Adrenal gland (tissue), 12 donors: ENCODE results near the gene ACSF2. TPM values are rescaled to one million over a fixed set of nuclear protein-coding genes. Genes with fewer than 3 reads are reported as not detected.
A peak's percentile ranks its signal among the peaks of the same experiment; 100 is the strongest.

Experiments used
- DNase-seq, 7 donors: peaks; one replicate each; pipeline ENCODE4 v3.0.0-alpha.2; 2019 to 2020
- H3K27ac ChIP-seq, 5 donors: fragments of 200-600 bp; sonication (generic) in 4 of 5; 1 replicate in 3 of 5; 2 replicates in 2 of 5; pipeline versions ENCODE4 v1.5.1 to v1.8.0; 2016 to 2020; ENCODE audit warnings: mild to moderate bottlenecking in 1 of 5
- H3K27me3 ChIP-seq: fragments of 200-600 bp; 2 replicates; pipeline ENCODE4 v1.8.0; 2021
- H3K36me3 ChIP-seq, 2 donors: fragments of 200-600 bp; replicated peaks in 1 of 2; 1 replicate in 1 of 2; 2 replicates in 1 of 2; pipeline versions ENCODE4 v1.5.1 to v1.8.0; 2018 to 2022
- H3K4me1 ChIP-seq, 2 donors: fragments of 200-600 bp; replicated peaks in 1 of 2; 1 replicate in 1 of 2; 2 replicates in 1 of 2; pipeline versions ENCODE4 v1.5.1 to v1.8.0; 2018 to 2021
- H3K4me3 ChIP-seq, 4 donors: fragments of 200-600 bp; sonication (generic) in 3 of 4; one replicate each; pipeline ENCODE4 v1.5.1; 2016 to 2018
- H3K9me3 ChIP-seq, 3 donors: fragments of 200-600 bp; sonication (generic) in 1 of 3; replicated peaks in 1 of 3; 1 replicate in 2 of 3; 2 replicates in 1 of 3; pipeline versions ENCODE4 v1.5.1 to v1.8.0; 2016 to 2021
- POLR2A ChIP-seq, 2 donors: fragments of 450-650 bp; IDR thresholded peaks; one replicate each; pipeline ENCODE4 v1.6.1; 2017; ENCODE audit warnings: antibody characterized with exemption in 2 of 2, mild to moderate bottlenecking in 2 of 2, moderate library complexity in 1 of 2
- WGBS, 4 donors: extraction: QIAGEN DNeasy Blood & Tissue Kit in 2 of 4; methylation state at CpG; one replicate each; pipeline versions ENCODE4 v1.1.5 to v1.1.7; 2013 to 2017; 5-methylcytosine and 5-hydroxymethylcytosine counted together
- intact Hi-C, 2 donors: fragments of 100-400 bp; cut with DNase I; formaldehyde crosslinking; loops; one replicate each; pipeline versions ENCODE4 v1.14.1 to v1.15.0; 2022 to 2023
- polyA plus RNA-seq, 3 donors: library from polyadenylated mRNA; stranded (reverse); fragments of 200-250 nt in 2 of 3; fragments of 350-450 nt in 1 of 3; fragmentation: Illumina TruSeq in 1 of 3; extraction: RNeasy Lipid Tissue Mini Kit (QIAGEN cat#74804) in 1 of 3; gene quantifications; one replicate each; pipeline ENCODE4 v1.2.3, GENCODE V29; 2013 to 2014
- total RNA-seq, 9 donors: library from RNA; depleted of rRNA in 4 of 9; stranded (reverse); fragments of >200 nt in 4 of 9; fragments of 120-200 nt in 1 of 9; fragmentation: NEBNext Ultra II Directional in 1 of 9; extraction: Animal tissue kit (Norgen Biotek cat#: 25700) in 1 of 9; gene quantifications; one replicate each; pipeline versions ENCODE4 v1.1.0 to v1.2.4, GENCODE V29; 2013 to 2023
- TF ChIP-seq, protein P1 (sequence below), 6 experiments: fragments of 450-650 bp in 4 of 6; fragments of 200-600 bp in 2 of 6; sonication (generic) in 1 of 6; IDR thresholded peaks; 1 replicate in 5 of 6; 2 replicates in 1 of 6; pipeline versions ENCODE4 v1.5.1 to v1.8.0; 2016 to 2021; ENCODE audit warnings: antibody characterized with exemption in 6 of 6, mild to moderate bottlenecking in 2 of 6, moderate library complexity in 1 of 6
- donor health status: healthy with polysubstance abuse.
- donor health status: Bipolar disorder and iron deficiency.
- donor health status: DM: yes; HTN: yes; CAD: no.
- donor health status: DM: no; HTN: no; CAD: no.
- donor health status: DM: no; HTN: no; CAD: no.
- donor health status: DM: yes; HTN: yes; CAD: no.

ACSF2 gene
- total and polyA plus RNA-seq, 12 donors, result 92.1 to 434 (median 196) TPM

DNA sequence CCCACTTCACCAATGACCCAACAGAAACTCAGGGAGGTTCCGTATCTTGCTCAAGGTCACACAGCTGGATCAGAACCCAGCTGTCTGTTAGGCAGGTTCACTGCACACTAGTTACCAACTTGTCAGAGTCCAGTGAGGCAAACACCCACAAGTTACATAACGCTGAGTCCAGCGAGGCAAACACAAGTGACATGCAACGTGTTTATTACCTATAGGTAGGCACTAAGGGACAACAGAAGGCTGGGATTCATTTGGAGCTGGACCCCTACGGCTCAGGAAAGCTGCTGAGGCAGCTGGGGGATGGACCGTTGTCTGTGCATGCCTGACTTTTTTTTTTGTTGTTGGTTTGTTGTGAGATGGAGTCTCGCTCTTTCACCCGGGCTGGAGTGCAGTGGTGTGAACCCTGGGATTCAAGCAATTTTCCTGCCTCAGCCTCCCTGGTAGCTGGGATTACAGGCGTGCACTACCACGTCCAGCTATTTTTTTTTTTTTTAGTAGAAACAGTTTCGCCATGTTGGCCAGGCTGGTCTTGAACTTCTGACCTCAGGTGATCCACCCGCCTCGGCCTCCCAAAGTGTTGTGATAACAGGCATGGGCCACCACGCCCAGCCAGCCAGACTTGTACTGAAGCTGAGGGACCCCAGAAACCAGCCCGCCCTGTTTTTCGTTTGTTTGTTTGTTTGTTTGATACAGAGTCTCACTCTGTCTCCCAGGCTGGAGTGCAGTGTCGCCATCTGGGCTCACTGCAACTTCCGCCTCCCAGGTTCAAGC is 50.7 kb downstream of the ACSF2 start:
- no peaks in the 10 kb centered on the region for H3K9me3 ChIP-seq
- 67 to 80% (median 70%) methylated on average over 18 of the region's 18 CpGs for WGBS, 4 donors
- intact Hi-C loops, result loop anchor here in 1 of 2 donors (5.0 kb wide), 1 partner anchor 109 kb away; no protein-coding TSS in a partner anchor

DNA sequence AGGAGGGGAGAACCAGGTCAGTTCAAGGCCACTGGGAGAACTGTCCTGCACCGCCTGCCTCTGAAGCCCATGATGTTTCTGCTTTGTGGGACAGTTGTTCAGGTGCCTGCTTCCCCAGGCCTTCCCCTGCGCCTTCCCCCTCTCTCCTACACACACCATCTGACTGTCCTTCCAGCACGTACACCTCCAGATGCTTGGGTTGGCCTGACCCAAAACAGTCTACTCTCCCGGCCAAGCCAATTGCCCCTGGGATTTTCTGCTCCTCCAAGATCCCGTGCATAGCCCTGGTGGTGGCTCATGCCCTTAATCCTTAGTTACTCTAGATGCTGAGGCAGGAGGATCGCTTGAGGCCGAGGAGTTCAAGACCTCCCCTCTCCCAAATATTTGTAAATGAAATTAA is 52.0 kb downstream of the ACSF2 start:
- DNase-seq, result peak in 2 of 7 donors; percentile 27 to 31
- WGBS, 4 donors, result 73 to 90% (median 84%) methylated on average over 7 of the region's 7 CpGs
- H3K36me3 ChIP-seq, result peaks cover 0 to 19% of the 10 kb centered on the region in 2 donors
- peak overlapping the region in 1 of 4 donors; percentile 70 for H3K4me3 ChIP-seq
- no peaks in the 10 kb centered on the region for H3K9me3 ChIP-seq
- peak overlapping the region; percentile 57 to 93 (median 90) for H3K27ac ChIP-seq
- intact Hi-C loops, result loop anchor here in 1 of 2 donors (5.0 kb wide), 1 partner anchor 111 kb away; no protein-coding TSS in a partner anchor
- H3K27me3 ChIP-seq, result no peaks in the 10 kb centered on the region
- peaks cover 16 to 22% of the 10 kb centered on the region in 2 donors for H3K4me1 ChIP-seq
- TF ChIP-seq, protein P1, sequence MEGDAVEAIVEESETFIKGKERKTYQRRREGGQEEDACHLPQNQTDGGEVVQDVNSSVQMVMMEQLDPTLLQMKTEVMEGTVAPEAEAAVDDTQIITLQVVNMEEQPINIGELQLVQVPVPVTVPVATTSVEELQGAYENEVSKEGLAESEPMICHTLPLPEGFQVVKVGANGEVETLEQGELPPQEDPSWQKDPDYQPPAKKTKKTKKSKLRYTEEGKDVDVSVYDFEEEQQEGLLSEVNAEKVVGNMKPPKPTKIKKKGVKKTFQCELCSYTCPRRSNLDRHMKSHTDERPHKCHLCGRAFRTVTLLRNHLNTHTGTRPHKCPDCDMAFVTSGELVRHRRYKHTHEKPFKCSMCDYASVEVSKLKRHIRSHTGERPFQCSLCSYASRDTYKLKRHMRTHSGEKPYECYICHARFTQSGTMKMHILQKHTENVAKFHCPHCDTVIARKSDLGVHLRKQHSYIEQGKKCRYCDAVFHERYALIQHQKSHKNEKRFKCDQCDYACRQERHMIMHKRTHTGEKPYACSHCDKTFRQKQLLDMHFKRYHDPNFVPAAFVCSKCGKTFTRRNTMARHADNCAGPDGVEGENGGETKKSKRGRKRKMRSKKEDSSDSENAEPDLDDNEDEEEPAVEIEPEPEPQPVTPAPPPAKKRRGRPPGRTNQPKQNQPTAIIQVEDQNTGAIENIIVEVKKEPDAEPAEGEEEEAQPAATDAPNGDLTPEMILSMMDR (IDR thresholded peaks at IDR 0.05), result no peak
- no peak for TF ChIP-seq POLR2A (IDR thresholded peaks at IDR 0.05)

More for the DNA sequence above, 50.7 kb downstream of the ACSF2 start:
- H3K4me1 ChIP-seq, result peaks cover 12 to 17% of the 10 kb centered on the region in 2 donors
- peak in 3 of 7 donors; percentile 21 to 73 (median 45) for DNase-seq
- H3K36me3 ChIP-seq, result peaks cover 0 to 21% of the 10 kb centered on the region in 2 donors
- H3K4me3 ChIP-seq, result no peak overlapping the region
- TF ChIP-seq, protein P1 (IDR thresholded peaks at IDR 0.05), result no peak
- no peak for TF ChIP-seq POLR2A (IDR thresholded peaks at IDR 0.05)
- H3K27me3 ChIP-seq, result no peaks in the 10 kb centered on the region
- no peak overlapping the region for H3K27ac ChIP-seq

DNA sequence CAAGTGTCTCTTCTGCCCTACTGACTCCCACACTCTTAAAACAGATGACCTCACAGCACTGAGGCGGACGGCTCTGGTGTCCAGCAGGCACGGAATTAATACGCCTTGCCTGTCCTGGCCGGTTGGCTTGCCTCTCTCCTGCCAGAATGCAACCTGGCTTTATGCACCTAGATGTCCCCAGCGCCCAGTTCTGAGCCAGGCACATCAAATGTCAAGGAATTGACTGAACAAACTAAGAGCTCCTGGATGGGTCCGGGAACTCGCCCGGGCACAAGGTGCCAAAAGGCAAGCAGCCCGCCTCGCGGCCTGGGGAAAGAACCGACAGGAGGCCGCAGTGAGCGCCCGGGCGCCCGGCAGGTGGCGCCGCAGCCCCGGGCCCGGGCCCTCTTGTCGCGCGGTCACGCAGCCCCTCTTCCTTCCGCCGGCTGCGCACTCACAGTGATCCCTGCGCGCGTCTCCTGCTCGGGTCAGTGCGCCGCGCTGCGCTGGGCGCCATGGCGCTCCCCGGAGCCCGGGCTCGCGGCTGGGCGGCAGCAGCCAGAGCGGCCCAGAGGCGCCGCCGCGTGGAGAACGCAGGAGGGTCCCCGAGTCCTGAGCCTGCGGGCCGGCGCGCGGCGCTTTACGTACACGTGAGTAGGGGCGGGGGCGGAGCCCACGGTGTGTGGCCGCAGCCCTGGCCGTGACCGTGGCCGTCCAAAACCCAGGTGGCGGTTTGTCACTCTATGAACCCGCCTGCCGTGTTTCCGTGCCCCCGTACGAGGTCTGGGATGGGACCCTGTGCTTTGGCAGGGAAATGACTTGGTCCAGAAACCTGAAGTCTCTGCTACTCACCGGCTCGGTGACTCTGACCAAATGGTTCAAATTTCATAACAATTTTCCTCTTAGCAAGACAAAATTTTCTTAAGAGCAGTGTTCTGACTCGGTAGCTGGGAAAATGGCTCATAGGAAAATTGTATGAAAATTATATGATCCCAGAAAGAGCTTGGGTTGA is 52.7 kb downstream of the ACSF2 start, which contains the start of gene RSAD1:
Gene RSAD1 (plus strand): TSS at position 470 of the 991 bp plus-strand sequence. CDS start 25 bp downstream, at position 495.
- TF ChIP-seq, protein P1 (IDR thresholded peaks at IDR 0.05), result peak in 5 of 6 experiments; percentile 42 to 92 (median 89)
- TF ChIP-seq POLR2A (IDR thresholded peaks at IDR 0.05), result peak; percentile 92 to 93
- H3K27ac ChIP-seq, result peak within 1 kb of the TSS; percentile 57 to 93 (median 90)
- H3K9me3 ChIP-seq, result no peaks in the 10 kb centered on the region
- H3K27me3 ChIP-seq, result no peaks in the 10 kb centered on the region
- peak within 1 kb of the TSS in 3 of 4 donors; percentile 47 to 92 (median 70) for H3K4me3 ChIP-seq
- H3K4me1 ChIP-seq, result peaks cover 16 to 25% of the 10 kb centered on the region in 2 donors
- peak; percentile 85 to 92 (median 89) for DNase-seq
- H3K36me3 ChIP-seq, result peaks cover 0 to 17% of the 10 kb centered on the region in 2 donors
- intact Hi-C loops, result loop anchor here in 1 of 2 donors (5.0 kb wide), 1 partner anchor 111 kb away; no protein-coding TSS in a partner anchor
- 1 to 7% (median 3%) methylated on average over 8 to 74 of the region's 75 CpGs for WGBS, 4 donors
